Gastrocnemius medialis (tissue), 4 donors: ENCODE measurements around the gene BIRC7. TPM values are rescaled to one million over a fixed set of nuclear protein-coding genes. Genes with fewer than 3 reads are reported as not detected.

ENCODE experiments used
- ATAC-seq, 2 donors: fragments of 150-250 bp; one replicate each; pipeline ENCODE4 v1.9.1; 2016
- DNase-seq, 2 donors: peaks; one replicate each; pipeline ENCODE4 v3.0.0-alpha.2; 2019
- H3K27ac ChIP-seq, 4 donors: fragments of 200-600 bp; sonication (generic); 1 replicate in 1 of 4; 2 replicates in 3 of 4; pipeline ENCODE4 v1.5.1; 2016 to 2018; ENCODE audit warnings: mild to moderate bottlenecking in 2 of 4, moderate library complexity in 1 of 4
- H3K27me3 ChIP-seq, 3 donors: fragments of 200-600 bp; sonication (generic) in 2 of 3; 1 replicate in 1 of 3; 2 replicates in 2 of 3; pipeline versions ENCODE4 v1.5.1 to v1.6.0; 2016 to 2019; ENCODE audit warnings: mild to moderate bottlenecking in 1 of 3, moderate library complexity in 1 of 3
- H3K36me3 ChIP-seq, 2 donors: fragments of 200-600 bp; sonication (generic) in 1 of 2; one replicate each; pipeline ENCODE4 v1.5.1; 2017 to 2018
- H3K4me1 ChIP-seq, 2 donors: fragments of 200-600 bp; sonication (generic) in 1 of 2; one replicate each; pipeline ENCODE4 v1.5.1; 2016 to 2017; ENCODE audit warnings: mild to moderate bottlenecking in 2 of 2
- H3K4me3 ChIP-seq, 4 donors: fragments of 200-600 bp; sonication (generic) in 3 of 4; 1 replicate in 1 of 4; 2 replicates in 3 of 4; pipeline ENCODE4 v1.5.1; 2016 to 2019; ENCODE audit warnings: mild to moderate bottlenecking in 2 of 4
- H3K9me3 ChIP-seq, 3 donors: fragments of 200-600 bp; sonication (generic) in 2 of 3; 1 replicate in 1 of 3; 2 replicates in 2 of 3; pipeline ENCODE4 v1.5.1; 2016 to 2019
- POLR2A ChIP-seq, 2 donors: fragments of 450-650 bp; IDR thresholded peaks; one replicate each; pipeline ENCODE4 v1.6.1; 2017; ENCODE audit warnings: antibody characterized with exemption in 2 of 2, mild to moderate bottlenecking in 2 of 2, moderate library complexity in 2 of 2
- in situ Hi-C, 4 donors: fragments of 200-750 bp; cut with MboI; loops; one replicate each; pipeline versions ENCODE4 v1.15.0 to v1.8.0; 2017; ENCODE audit warnings: low sequenced_read_pairs in 4 of 4
- intact Hi-C: fragments of 100-400 bp; cut with DNase I; formaldehyde crosslinking; loops from one replicate; pipeline ENCODE4 v1.15.1; 2023; ENCODE audit warnings: low total_unique reads
- microRNA counts, 2 donors: library from miRNA; unstranded; fragments of <30 nt; microRNA quantifications; one replicate each; lab custom pipeline; 2016
- microRNA-seq, 2 donors: library from miRNA; unstranded; fragments of <30 nt; microRNA quantifications; one replicate each; pipeline ENCODE4, GENCODE V29; 2016; ENCODE audit warnings: borderline replicate concordance in 2 of 2
- total RNA-seq, 4 donors: library from RNA; depleted of rRNA; stranded (reverse); fragments of >200 nt; gene quantifications; one replicate each; pipeline versions ENCODE4 v1.1.0 to v1.2.3, GENCODE V29; 2016
- TF ChIP-seq, protein P1 (sequence below), 5 experiments: fragments of 450-650 bp in 3 of 5; fragments of 200-600 bp in 2 of 5; sonication (generic) in 2 of 5; IDR thresholded peaks in 4 of 5; conservative IDR thresholded peaks in 1 of 5; 1 replicate in 4 of 5; 2 replicates in 1 of 5; pipeline ENCODE4 v1.5.1; 2016 to 2019; ENCODE audit warnings: antibody characterized with exemption in 5 of 5, mild to moderate bottlenecking in 3 of 5, moderate library complexity in 3 of 5

Gene BIRC7
- total RNA-seq, 4 donors from 2014 or later, result not detected

DNA sequence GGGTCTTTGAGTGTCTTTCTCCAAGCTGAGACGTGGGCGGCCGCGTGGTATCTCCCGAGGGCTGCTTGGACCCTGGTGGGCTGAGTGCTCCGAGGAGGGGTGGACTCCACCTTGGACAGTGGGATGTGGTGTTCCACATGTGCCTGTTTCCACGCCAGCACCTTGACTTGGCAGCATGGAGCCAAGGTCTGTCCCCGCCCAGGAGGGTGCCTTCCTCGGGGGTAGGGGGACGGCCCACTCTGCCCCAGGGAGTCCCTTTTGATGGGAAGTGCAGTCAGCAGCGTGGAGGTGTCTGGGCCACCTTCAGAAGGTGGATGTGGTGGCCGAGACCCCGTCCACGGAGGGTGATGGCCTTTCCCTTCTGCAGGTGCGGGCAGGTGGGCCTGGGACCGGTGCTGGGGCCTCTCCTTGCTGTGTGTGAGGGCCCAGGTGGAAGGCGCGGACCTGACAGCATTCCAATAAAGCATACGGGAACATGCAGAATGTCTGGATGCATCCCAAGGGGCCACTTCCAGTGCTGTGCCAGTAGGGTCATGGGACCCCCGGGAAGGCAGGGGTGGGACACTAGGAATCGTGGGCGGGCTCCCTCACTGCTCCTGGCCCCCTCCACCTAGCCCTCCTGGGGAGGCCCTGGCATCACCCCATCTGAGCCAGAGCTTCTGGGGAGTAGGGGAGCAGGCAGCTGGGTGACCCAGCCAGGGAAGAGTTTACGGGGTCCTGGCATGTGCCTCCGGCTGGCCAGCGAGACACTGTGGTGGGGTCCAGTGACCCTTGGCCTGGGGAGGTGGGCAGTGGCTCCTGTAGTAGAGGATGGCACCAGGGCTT, 53.8 kb downstream of the BIRC7 start:
- ATAC-seq, result no peak
- H3K4me1 ChIP-seq, result no peaks in the 10 kb centered on the region
- peaks cover 5 to 25% (median 15%) of the 10 kb centered on the region in 3 donors for H3K27me3 ChIP-seq
- no peak overlapping the region for H3K4me3 ChIP-seq
- intact Hi-C loops, result no loop called here
- TF ChIP-seq, protein P1, sequence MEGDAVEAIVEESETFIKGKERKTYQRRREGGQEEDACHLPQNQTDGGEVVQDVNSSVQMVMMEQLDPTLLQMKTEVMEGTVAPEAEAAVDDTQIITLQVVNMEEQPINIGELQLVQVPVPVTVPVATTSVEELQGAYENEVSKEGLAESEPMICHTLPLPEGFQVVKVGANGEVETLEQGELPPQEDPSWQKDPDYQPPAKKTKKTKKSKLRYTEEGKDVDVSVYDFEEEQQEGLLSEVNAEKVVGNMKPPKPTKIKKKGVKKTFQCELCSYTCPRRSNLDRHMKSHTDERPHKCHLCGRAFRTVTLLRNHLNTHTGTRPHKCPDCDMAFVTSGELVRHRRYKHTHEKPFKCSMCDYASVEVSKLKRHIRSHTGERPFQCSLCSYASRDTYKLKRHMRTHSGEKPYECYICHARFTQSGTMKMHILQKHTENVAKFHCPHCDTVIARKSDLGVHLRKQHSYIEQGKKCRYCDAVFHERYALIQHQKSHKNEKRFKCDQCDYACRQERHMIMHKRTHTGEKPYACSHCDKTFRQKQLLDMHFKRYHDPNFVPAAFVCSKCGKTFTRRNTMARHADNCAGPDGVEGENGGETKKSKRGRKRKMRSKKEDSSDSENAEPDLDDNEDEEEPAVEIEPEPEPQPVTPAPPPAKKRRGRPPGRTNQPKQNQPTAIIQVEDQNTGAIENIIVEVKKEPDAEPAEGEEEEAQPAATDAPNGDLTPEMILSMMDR (IDR thresholded peaks at IDR 0.05 in 4 of 5, conservative IDR thresholded peaks at IDR 0.05 in 1 of 5), result no peak
- no peak for TF ChIP-seq POLR2A (IDR thresholded peaks at IDR 0.05)
- no peaks in the 10 kb centered on the region for H3K9me3 ChIP-seq
- peaks cover 0 to 31% of the 10 kb centered on the region in 2 donors for H3K36me3 ChIP-seq
- in situ Hi-C loops, result no loop called here
- no peak for DNase-seq
- no peak overlapping the region for H3K27ac ChIP-seq

MicroRNA genes within 50 kb of the gene (microRNA counts, 767-probe panel; counts per million panel counts)
- 356 to 448 counts per million in 2 donors for microRNA hsa-miR-3196 (lab: Ali Mortazavi, UCI)

Small RNA genes within 50 kb of the gene (microRNA-seq; reads per million reads assigned to microRNA genes)
- gene MIR3196 (0 reads per million in 2 donors), gene MIR4326 (0 reads per million in 2 donors)

Other genes with a start within 250 kb of the BIRC7 start
- not detected for gene BHLHE23, start 228.9 kb upstream of the BIRC7 start, total RNA-seq
- gene YTHDF1, start 19.8 kb upstream of the BIRC7 start, total RNA-seq, result 10 to 100 TPM; 37.1 to 45.7 (median 40.4) TPM
- gene NKAIN4, start 18.6 kb downstream of the BIRC7 start, total RNA-seq, result not detected
- 10 to 100 TPM; 15.2 to 24.4 (median 18.0) TPM for gene ARFGAP1, start 36.9 kb downstream of the BIRC7 start, total RNA-seq
- under 1 TPM in 1 of 4 donors, not detected in 3; 0.23 TPM for gene COL20A1, start 57.3 kb downstream of the BIRC7 start, total RNA-seq
- not detected for gene CHRNA4, start 125.4 kb downstream of the BIRC7 start, total RNA-seq
- not detected for gene KCNQ2, start 236.8 kb downstream of the BIRC7 start, total RNA-seq